K562 (cell line): Measurements from ENCODE around the gene SLC29A3. TPM values are rescaled to one million over a fixed set of nuclear protein-coding genes. Genes with fewer than 3 reads are reported as not detected.
A peak's percentile ranks its signal among the peaks of the same experiment; 100 is the strongest.

Source experiments
- ATAC-seq: fragments of 200-7000 bp; cut with Tn5 transposase; 3 replicates; pipeline ENCODE4 v1.9.1; 2020; ENCODE audit warnings: moderate library complexity
- BruUV-seq: library from RNA; stranded (reverse); fragments of 400-500 nt; replicated peaks from 2 replicates; lab custom pipeline; 2021; lab: Mats Ljungman, UMichigan
- CTCF ChIA-PET: fragments of 300-600 bp; formaldehyde crosslinking; extraction: SDS; loops from one replicate; lab custom pipeline; 2021; ENCODE audit warnings: low intra/inter-chr PET ratio; lab: Yijun Ruan, JAX
- POLR2A ChIA-PET: fragments of 300-600, 350-650 bp; sonication (Branson Sonifier 250); formaldehyde crosslinking; extraction: SDS; loops from one replicate; lab custom pipeline; 2021; ENCODE audit warnings: antibody characterized with exemption, inconsistent platforms; lab: Yijun Ruan, JAX
- DNase-seq, 4 experiments: peaks; one replicate each; pipeline versions ENCODE4 v3.0.0 to v3.0.0-alpha.2; 2011 to 2018; ENCODE audit warnings: low spot score in 3 of 4, mixed read lengths in 3 of 4; ENCODE audit errors: extremely low read depth in 1 of 4
- FAIRE-seq: peaks from 2 replicates; lab custom pipeline; 2011; peaks lifted over from hg19 to GRCh38; lab: Jason Lieb, UNC
- H2AFZ ChIP-seq: 2 replicates; pipeline ENCODE4 v1.6.0; 2011; ENCODE audit warnings: low read depth, low read length, control low read depth, inconsistent platforms
- H3K27ac ChIP-seq: fragments of 200-600 bp; 3 replicates; pipeline ENCODE4 v1.8.0; 2011; ENCODE audit warnings: low read depth, mild to moderate bottlenecking, control low read depth, inconsistent platforms, low read length, moderate library complexity, mixed read lengths; ENCODE audit errors: extremely low read depth
- H3K27me3 ChIP-seq, 2 experiments: fragments of 300-600 bp in 1 of 2; 2 replicates in 1 of 2; 3 replicates in 1 of 2; pipeline versions ENCODE4 v1.6.0 to v1.8.0; 2011; ENCODE audit warnings: inconsistent platforms in 2 of 2, low read length in 2 of 2, mild to moderate bottlenecking in 1 of 2, mixed read lengths in 1 of 2, moderate library complexity in 1 of 2; ENCODE audit not compliant: control insufficient read depth in 2 of 2, insufficient read depth in 2 of 2
- H3K36me3 ChIP-seq: fragments of 300-600 bp; 3 replicates; pipeline ENCODE4 v1.8.0; 2011; ENCODE audit warnings: mild to moderate bottlenecking, low read length, inconsistent platforms; ENCODE audit not compliant: control insufficient read depth, insufficient read depth
- H3K4me1 ChIP-seq, 2 experiments: fragments of 200-600 bp in 1 of 2; replicated peaks in 1 of 2; 2 replicates in 1 of 2; 3 replicates in 1 of 2; pipeline versions ENCODE4 v1.5.1 to v1.8.0; 2011; ENCODE audit warnings: inconsistent platforms in 2 of 2, low read length in 2 of 2, mild to moderate bottlenecking in 1 of 2, mixed read lengths in 1 of 2, moderate library complexity in 1 of 2; ENCODE audit not compliant: control insufficient read depth in 2 of 2, insufficient read depth in 2 of 2
- H3K4me2 ChIP-seq: 2 replicates; pipeline ENCODE4 v1.6.1; 2011; ENCODE audit warnings: low read length, control low read depth, inconsistent platforms, mixed read lengths; ENCODE audit not compliant: insufficient read depth
- H3K4me3 ChIP-seq: fragments of 200-600 bp; sonication (generic), shearing (Covaris generic); 2 replicates; pipeline ENCODE4 v1.5.1; 2016; ENCODE audit warnings: control low read depth, inconsistent platforms
- H3K79me2 ChIP-seq: fragments of 200-600 bp; 3 replicates; pipeline ENCODE4 v1.8.0; 2011; ENCODE audit warnings: low read length, inconsistent platforms; ENCODE audit not compliant: control insufficient read depth, insufficient read depth
- H3K9ac ChIP-seq, 2 experiments: 2 replicates each; pipeline versions ENCODE4 v1.6.0 to v1.6.1; 2011; ENCODE audit warnings: low read depth in 2 of 2, low read length in 2 of 2, control low read depth in 1 of 2, inconsistent platforms in 1 of 2, mild to moderate bottlenecking in 1 of 2, mixed read lengths in 1 of 2; ENCODE audit not compliant: insufficient read depth in 1 of 2
- H3K9me1 ChIP-seq: one replicate; pipeline ENCODE4 v1.6.0; 2011; ENCODE audit warnings: inconsistent platforms, mild to moderate bottlenecking, low read length, moderate library complexity; ENCODE audit not compliant: control insufficient read depth, insufficient read depth
- H3K9me3 ChIP-seq: replicated peaks from 2 replicates; pipeline ENCODE4 v1.5.1; 2011; ENCODE audit warnings: low read depth, low read length, inconsistent platforms; ENCODE audit not compliant: control insufficient read depth, insufficient read depth
- H4K20me1 ChIP-seq: replicated peaks from 2 replicates; pipeline ENCODE4 v1.6.1; 2011; ENCODE audit warnings: low read length, inconsistent platforms, mixed read lengths; ENCODE audit not compliant: control insufficient read depth, insufficient read depth
- ARID2 ChIP-seq: fragments of 450-650 bp; IDR thresholded peaks from 2 replicates; pipeline ENCODE4 v1.6.1; 2017; ENCODE audit warnings: antibody characterized with exemption, mild to moderate bottlenecking
- CHD2 ChIP-seq: IDR thresholded peaks from 2 replicates; pipeline ENCODE4 v1.6.1; 2011; ENCODE audit warnings: low read depth, low read length
- ELF1 ChIP-seq: fragments of 200-800 bp; sonication (Bioruptor generic); IDR thresholded peaks from 2 replicates; pipeline ENCODE4 v1.6.1; 2016; ENCODE audit warnings: missing genetic modification characterization, missing compliant biosample characterization
- KAT7 ChIP-seq: sonication (generic); formaldehyde crosslinking; IDR thresholded peaks from 2 replicates; pipeline ENCODE4 v1.8.0; 2022; ENCODE audit warnings: missing genetic modification reagents, mild to moderate bottlenecking, borderline replicate concordance
- POLR2AphosphoS2 ChIP-seq: IDR thresholded peaks from 2 replicates; pipeline ENCODE4 v1.6.1; 2012; ENCODE audit warnings: low read length, improper control_type of control experiment
- POLR2G ChIP-seq: fragments of 200-400 bp; formaldehyde crosslinking; IDR thresholded peaks from 2 replicates; pipeline ENCODE4 v1.6.1; 2017; ENCODE audit warnings: low read depth, mild to moderate bottlenecking, antibody characterized with exemption, low read length, moderate library complexity
- POLR3G ChIP-seq: IDR thresholded peaks from 2 replicates; pipeline ENCODE4 v1.6.1; 2011; ENCODE audit not compliant: insufficient read length, insufficient replicate concordance; ENCODE audit errors: extremely low read depth
- STAT5A ChIP-seq: IDR thresholded peaks from 2 replicates; pipeline ENCODE4 v1.6.1; 2012; ENCODE audit warnings: low read length, inconsistent platforms, borderline replicate concordance
- ZKSCAN8 ChIP-seq: fragments of 200-800 bp; sonication (Bioruptor generic); IDR thresholded peaks from 2 replicates; pipeline ENCODE4 v1.6.1; 2016; ENCODE audit warnings: missing genetic modification characterization, missing compliant biosample characterization
- ZNF384 ChIP-seq: IDR thresholded peaks from 2 replicates; pipeline ENCODE4 v1.6.1; 2012; ENCODE audit warnings: low read depth, low read length, improper control_type of control experiment
- WGBS: fragments of 100-300 bp; shearing (Covaris generic); methylation state at CpG from one replicate; pipeline ENCODE4 v1.1.6; 2016; ENCODE audit warnings: low coverage, mixed read lengths; ENCODE audit not compliant: insufficient coverage; ENCODE audit errors: missing lambda C conversion rate; 5-methylcytosine and 5-hydroxymethylcytosine counted together
- in situ Hi-C: fragments of 300-500 bp; cut with MboI; formaldehyde crosslinking; loops from 4 replicates; pipeline ENCODE4 v1.15.0; 2018; ENCODE audit warnings: inconsistent platforms, mixed read lengths
- intact Hi-C: fragments of 100-400 bp; cut with micrococcal nuclease; formaldehyde crosslinking; loops from 2 replicates; pipeline ENCODE4 v1.14.2; 2022
- polyA plus RNA-seq, 8 experiments: library from polyadenylated mRNA; depleted of rRNA in 4 of 8; stranded (reverse) in 5 of 8; unstranded in 3 of 8; fragments of >200 nt; fragmentation: Nextera tagmentation in 2 of 8; fragmentation: Illumina TruSeq in 1 of 8; extraction: Ambion mirVana in 2 of 8; extraction: Trizol in 1 of 8; gene quantifications; 2 replicates each; pipeline versions ENCODE4 v1.2.1 to v1.2.3, GENCODE V29; 2011 to 2014; ENCODE audit warnings: inconsistent platforms in 1 of 8, missing spikeins in 1 of 8
- total RNA-seq, 7 experiments: library from RNA; depleted of rRNA in 6 of 7; stranded (reverse); fragments of >200 nt in 6 of 7; fragmentation: Illumina TruSeq in 2 of 7; extraction: Trizol in 2 of 7; gene quantifications; 2 replicates each; pipeline versions ENCODE4 v1.2.1 to v1.2.3, GENCODE V29; 2011 to 2021; ENCODE audit warnings: low replicate concordance in 1 of 7
- TF ChIP-seq, protein P1 (sequence below): sonication (generic); formaldehyde crosslinking; IDR thresholded peaks from 2 replicates; pipeline ENCODE4 v1.8.0; 2022; ENCODE audit warnings: missing genetic modification reagents, mild to moderate bottlenecking, moderate library complexity, borderline replicate concordance

Gene SLC29A3
- total and polyA plus RNA-seq, 9 of the 15 experiments (the other 6 are each of a cell fraction or from before 2014, with no cell fraction given): 2.1 to 10.7 (median 4.6) TPM

DNA sequence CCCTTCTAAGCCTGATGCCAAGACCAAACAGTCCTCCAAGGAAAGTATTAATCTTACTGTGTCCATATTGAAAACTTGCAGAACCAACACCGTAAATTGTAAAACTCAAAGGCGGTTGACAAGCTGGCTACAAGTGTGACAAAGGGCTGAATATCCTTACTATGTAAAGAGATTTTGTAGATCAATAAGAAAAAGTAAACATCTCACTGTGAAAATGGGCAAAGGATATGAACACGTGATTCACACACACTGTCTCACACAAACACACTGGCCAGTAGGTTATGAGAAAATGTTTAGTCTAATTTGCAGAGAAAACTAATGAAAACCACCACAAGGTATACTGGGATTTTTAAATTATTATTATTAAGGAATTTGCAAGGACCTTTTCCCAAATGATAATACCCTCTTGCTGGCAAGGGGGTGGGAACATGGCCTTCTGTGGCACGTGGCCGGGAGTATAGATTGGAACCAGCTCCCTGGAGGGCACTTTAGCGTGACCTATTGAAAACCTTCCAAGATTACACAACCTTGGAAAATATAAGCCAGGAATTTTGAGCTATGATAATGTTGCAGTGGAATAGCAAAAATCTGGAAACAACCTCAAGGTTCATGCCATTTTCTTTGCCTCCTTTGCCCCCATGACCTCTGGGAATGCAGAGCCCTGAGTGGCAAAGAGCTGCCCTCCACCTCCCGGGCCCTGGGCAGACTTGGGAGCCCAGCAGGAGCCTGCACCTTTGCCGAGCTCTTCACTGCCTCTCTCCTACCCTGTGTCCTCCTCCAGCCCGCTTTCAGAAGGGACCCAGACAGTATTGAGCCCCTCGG is 26.2 kb upstream of the SLC29A3 start:
- in situ Hi-C loops: no loop called here
- no peak overlapping the region for H2AFZ ChIP-seq
- H3K27me3 ChIP-seq: peaks cover 0 to 20% of the 10 kb centered on the region in 2 experiments; a peak in 2 of 5 replicates
- no peaks in the 10 kb centered on the region for H3K9me3 ChIP-seq
- peaks cover 5% of the 10 kb centered on the region; the same call in 1 of the 2 replicates for H4K20me1 ChIP-seq
- ChIA-PET CTCF (no interaction called here), POLR2A (interaction anchor here (0.5 to 1.4 kb wide), 4 partner anchors 8 to 366 kb away, joined by 3 to 4 read pairs (median 3); no protein-coding TSS in a partner anchor)
- BruUV-seq: no TSS peak
- no peak overlapping the region for H3K4me3 ChIP-seq
- H3K79me2 ChIP-seq: no peaks in the 10 kb centered on the region
- peaks cover 3 to 14% of the 10 kb centered on the region in 2 experiments; a peak in 4 of 5 replicates for H3K4me1 ChIP-seq
- H3K27ac ChIP-seq: no peak overlapping the region
- no peak for DNase-seq
- TF ChIP-seq ARID2 (no peak), ELF1 (tag) (no peak)
- no peak for FAIRE-seq
- H3K9me1 ChIP-seq: no peaks in the 10 kb centered on the region
- whole genome bisulfite sequencing: 32% methylated on average over 10 of the region's 10 CpGs
- H3K9ac ChIP-seq: peak overlapping the region in 1 of 2 experiments; percentile 41; a peak in 2 of 4 replicates
- ATAC-seq: no peak
- intact Hi-C loops: no loop called here
- no peaks in the 10 kb centered on the region for H3K36me3 ChIP-seq
- no peak overlapping the region for H3K4me2 ChIP-seq

DNA sequence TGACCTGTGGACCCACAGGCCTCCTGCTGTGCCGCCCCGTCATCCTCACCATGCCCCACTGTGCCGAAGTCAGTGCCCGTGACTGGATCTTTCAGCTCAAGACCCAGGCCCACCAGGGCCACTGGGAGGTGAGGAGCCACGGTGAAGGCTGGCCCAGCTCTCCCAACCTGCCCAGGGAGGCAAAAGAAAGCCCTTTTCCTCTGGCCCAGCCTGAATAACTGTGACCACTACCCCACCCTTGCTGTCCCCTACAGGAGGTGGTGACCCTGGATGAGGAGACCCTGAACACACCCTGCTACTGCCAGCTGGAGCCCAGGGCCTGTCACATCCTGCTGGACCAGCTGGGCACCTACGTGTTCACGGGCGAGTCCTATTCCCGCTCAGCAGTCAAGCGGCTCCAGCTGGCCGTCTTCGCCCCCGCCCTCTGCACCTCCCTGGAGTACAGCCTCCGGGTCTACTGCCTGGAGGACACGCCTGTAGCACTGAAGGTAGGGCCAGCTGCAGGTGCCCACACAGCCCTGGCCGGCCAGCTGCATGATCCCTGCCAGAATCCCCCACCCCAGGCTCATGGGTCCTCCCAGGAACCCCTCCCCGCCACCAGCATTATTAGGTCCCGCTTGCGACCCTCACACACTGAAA is 25.5 kb upstream of the SLC29A3 start:
- no peaks in the 10 kb centered on the region for H3K79me2 ChIP-seq
- no peaks in the 10 kb centered on the region for H3K9me1 ChIP-seq
- ChIA-PET POLR2A (interaction anchor here (0.6 to 0.7 kb wide), 2 partner anchors 15 to 365 kb away, joined by 3 read pairs; no protein-coding TSS in a partner anchor), CTCF (interaction anchor here (0.6 kb wide), 1 partner anchor 83 kb away, joined by 4 read pairs; no protein-coding TSS in a partner anchor)
- H3K4me3 ChIP-seq: no peak overlapping the region
- H3K27me3 ChIP-seq: peaks cover 0 to 21% of the 10 kb centered on the region in 2 experiments; a peak in 2 of 5 replicates
- no peaks in the 10 kb centered on the region for H3K36me3 ChIP-seq
- no peak overlapping the region for H3K4me2 ChIP-seq
- H2AFZ ChIP-seq: no peak overlapping the region
- H3K9me3 ChIP-seq: no peaks in the 10 kb centered on the region
- no peak for FAIRE-seq
- peaks cover 3 to 14% of the 10 kb centered on the region in 2 experiments; a peak in 4 of 5 replicates for H3K4me1 ChIP-seq
- H3K9ac ChIP-seq: peak overlapping the region in 1 of 2 experiments; percentile 41; a peak in 2 of 4 replicates
- in situ Hi-C loops: no loop called here
- H3K27ac ChIP-seq: no peak overlapping the region
- DNase-seq: no peak
- intact Hi-C loops: no loop called here
- peaks cover 2% of the 10 kb centered on the region; the same call in 1 of the 2 replicates for H4K20me1 ChIP-seq
- no TSS peak for BruUV-seq
- 62% methylated on average over 19 of the region's 19 CpGs for WGBS
- ATAC-seq: no peak
- TF ChIP-seq ZNF384: no peak
- no peak for TF ChIP-seq CHD2
- no peak for TF ChIP-seq POLR3G
- TF ChIP-seq STAT5A: no peak
- TF ChIP-seq POLR2AphosphoS2: no peak
- TF ChIP-seq KAT7: no peak
- TF ChIP-seq, protein P1, sequence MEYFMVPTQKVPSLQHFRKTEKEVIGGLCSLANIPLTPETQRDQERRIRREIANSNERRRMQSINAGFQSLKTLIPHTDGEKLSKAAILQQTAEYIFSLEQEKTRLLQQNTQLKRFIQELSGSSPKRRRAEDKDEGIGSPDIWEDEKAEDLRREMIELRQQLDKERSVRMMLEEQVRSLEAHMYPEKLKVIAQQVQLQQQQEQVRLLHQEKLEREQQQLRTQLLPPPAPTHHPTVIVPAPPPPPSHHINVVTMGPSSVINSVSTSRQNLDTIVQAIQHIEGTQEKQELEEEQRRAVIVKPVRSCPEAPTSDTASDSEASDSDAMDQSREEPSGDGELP (CRISPR knock-in tag): 0 out of 2 replicates have a peak, but pooled peaks have one; percentile 9
- 0 out of 2 replicates have a peak, but pooled peaks have one; percentile 26 for TF ChIP-seq POLR2G
- no peak for TF ChIP-seq ZKSCAN8 (CRISPR knock-in tag)
